ENCODE measurements around the gene TRIM41.

TRIM41 gene

GRCh38 chr5:181233801-181234454, 10.8 kb downstream of the TRIM41 start:
- no peak for DNase-seq

- no peak for DNase-seq
Measured at GRCh38 chr5:181234455-181235306, 11.6 kb downstream of the TRIM41 start.

DNA sequence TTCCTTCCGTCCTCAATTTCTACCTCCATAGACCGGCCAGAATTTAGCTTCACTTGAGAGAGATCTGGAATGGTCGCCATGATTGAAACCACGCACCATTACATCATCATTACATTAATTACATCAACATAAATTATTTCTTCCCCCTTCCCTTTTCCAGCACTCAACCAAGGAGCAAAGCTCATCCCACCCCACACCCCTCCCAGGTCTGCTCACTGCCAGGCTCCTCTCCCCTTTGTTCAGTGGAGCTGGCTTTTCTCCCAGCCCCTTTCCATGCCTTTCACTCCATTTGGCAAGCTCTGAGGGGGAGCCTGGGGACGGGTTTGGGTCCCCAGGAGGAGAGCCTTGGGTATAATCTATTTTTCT, 12.2 kb downstream of the TRIM41 start:
- DNase-seq = no peak

DNA sequence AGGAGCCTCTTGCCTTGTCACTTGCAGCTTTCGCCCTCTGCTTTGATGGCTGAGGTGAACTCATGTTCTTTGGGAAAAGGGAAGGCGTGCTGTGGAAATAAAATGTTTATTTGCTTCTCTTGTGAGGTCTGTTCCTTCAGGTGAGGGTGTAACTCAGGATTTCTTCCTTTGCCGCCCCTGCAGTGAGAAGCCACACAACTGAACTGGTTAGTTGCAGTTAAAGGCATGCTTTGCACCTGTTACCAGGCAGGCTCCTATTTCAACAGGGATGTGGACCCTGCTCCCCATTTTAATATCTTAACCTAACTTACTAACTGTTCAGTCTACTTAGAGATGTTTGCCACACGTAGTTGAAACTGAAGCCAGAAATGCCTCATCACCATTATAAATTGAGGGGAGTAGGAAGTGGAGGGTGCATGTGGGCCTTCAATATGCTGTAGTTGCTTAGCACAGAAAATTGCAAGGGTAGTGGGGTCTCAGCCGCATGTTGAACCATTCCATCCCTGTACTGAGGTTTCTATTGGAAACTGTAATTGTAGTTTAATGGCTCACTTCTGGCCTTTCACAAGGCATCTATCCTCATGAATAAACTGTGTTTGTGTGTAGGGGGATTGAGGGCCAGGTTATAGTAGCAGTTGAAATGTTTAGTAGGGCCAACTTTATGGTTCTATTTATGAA, 12.7 kb downstream of the TRIM41 start:
- no peak for DNase-seq

DNA sequence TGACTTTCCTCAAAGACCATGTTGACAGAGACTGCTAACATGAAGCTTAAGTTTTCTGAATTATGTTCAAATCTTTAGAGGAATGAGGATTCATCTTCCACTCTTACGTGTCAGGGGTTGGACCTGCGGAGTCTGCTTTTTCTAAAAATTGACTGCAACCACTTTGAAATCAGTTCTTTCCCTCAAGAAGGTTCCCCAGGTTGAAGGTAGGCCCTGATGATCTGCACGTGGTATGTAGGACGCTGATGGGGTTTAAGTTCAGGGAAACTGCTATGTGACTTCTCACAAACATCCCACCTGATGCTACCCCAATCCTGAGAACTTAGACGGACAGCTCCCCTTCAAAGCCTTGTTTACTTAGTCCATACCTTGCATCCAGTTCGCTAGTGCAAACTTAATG, 13.4 kb downstream of the TRIM41 start:
- no peak for DNase-seq

- DNase-seq = no peak
Measured at GRCh38 chr5:181236954-181237641, 14.0 kb downstream of the TRIM41 start.

GRCh38 chr5:181237729-181238385, 14.8 kb downstream of the TRIM41 start:
- DNase-seq = no peak

GRCh38 chr5:181239062-181239663, 16.1 kb downstream of the TRIM41 start:
- DNase-seq = no peak

- DNase-seq = no peak
Measured at GRCh38 chr5:181241393-181241975, 18.4 kb downstream of the TRIM41 start.

GRCh38 chr5:181242031-181242451, 19.0 kb downstream of the TRIM41 start:
- DNase-seq = no peak

GRCh38 chr5:181243018-181243563, 20.0 kb downstream of the TRIM41 start:
- DNase-seq = no peak

DNA sequence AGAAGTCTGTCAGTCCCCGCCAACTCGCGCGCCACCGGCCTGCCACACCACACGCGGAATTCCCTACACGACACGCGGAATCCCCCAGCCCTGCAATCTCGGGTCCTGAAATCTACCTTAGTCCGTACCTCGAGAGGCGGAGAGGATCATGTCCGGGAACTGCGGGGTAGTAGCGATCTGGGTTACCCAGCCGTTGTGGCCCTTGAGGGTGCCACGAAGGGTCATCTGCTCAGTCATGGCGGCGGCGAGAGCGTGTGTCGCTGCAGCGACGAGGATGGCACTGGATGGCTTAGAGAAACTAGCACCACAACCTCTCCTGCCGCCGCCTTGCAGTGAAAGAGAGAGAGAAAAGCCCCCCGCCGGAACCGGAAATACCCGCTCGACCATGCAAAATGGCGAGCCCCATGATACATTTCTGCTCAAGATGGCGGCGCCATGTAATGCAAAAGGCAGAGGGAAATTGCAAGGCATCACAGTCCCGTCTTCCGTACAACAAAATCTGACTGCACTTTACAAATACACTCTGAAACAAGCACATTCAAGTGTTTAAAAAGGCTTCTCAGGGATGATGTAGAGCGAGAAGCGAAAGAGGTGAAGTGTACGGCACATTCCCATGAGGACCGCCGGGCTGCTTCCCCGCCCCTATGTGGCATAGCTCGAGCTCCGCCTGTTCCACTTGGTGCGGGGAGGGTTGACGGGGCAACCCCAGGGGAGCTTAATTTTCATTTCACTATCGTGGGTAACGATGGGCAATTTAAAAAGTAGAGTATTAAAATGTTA, 20.7 kb downstream of the TRIM41 start, which contains the start of gene RACK1:
TSS of gene RACK1 (minus strand) at position 343 of the 780 bp plus-strand sequence. CDS start at position 237, 106 bp downstream.
- peak; percentile 83 for DNase-seq

DNA sequence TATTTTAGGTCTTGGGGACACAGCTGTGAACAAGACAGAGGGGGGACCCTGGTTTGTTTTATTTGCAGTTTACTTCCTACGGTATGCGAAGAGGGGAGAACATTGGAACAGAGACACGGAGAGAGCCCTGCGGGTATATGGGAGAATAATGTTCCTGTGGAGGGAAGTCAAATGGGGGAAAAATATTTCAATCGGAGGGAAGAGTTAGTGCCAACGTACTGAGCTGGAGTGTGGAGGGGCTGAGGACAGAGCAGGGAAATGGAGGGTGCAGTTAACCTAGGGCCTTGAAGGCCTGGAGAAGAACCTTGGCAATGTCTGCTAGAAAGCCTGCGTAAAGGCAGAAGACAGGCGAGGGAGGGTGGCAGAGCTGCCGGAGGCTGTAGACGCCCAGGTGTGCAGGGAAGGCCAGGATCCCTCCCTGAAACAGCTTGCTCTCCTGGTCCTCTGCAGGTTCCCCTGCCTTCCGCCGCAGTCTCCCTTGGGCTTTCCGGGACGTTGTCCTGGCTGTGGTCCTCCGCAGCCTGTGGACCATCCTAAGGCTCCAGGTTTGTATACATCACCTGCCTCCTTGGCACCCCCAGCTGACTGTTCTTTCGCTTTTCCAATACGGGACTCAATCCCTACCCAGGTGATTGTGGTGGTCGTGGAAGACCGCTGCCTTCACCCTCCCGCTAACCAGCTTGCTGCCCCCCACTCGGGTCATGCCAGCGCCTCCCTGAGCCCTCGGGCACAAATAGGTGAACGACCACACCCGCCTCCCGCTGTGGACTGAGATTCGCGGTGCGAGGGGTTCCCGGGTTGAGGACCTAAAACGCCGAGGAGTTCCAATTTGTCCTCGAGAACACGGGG, 22.6 kb downstream of the TRIM41 start:
- DNase-seq = no peak

GRCh38 chr5:181246276-181247049, 23.4 kb downstream of the TRIM41 start:
- DNase-seq = peak; percentile 77

DNA sequence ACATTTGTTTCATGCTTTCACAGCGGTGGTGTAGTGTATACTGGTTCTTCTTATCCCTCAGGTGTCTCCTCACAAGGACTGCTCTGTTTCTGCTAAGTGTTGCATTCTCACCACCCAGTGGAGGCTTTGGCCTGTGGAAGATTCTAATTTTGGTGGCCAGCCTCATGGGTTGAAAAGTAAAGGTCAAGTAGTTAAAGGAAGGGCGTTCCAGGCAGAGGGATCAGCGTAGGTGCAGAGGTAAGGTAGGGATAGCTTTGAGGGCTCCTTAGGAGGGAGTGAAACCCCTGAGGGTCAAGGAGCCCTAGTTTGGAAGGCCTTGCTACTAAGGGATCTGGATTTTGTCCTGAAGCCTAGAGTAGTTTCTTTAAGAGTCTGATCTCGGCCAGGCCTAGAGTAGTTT, 25.2 kb downstream of the TRIM41 start:
- DNase-seq = no peak

DNA sequence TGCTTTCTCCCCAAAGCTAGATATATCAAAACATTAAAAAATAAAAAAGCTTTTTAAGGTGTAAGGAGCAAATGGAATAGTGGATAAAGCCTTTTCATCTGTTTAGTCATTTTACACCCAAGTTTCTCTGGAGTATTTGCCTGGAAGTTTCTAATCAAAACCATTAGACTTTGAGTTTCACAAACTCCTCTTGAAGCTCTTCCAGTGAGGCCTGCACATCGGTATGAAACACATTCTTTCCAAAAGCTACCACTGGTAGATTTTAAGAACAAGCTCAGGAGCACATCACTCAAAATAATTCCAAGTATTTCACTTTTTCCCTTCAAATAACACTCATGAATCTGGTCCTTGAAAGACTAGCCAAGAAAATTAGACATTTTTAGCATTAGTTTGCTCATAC, 32.2 kb downstream of the TRIM41 start:
- DNase-seq = no peak

- DNase-seq = no peak
Measured at GRCh38 chr5:181255836-181256578, 32.9 kb downstream of the TRIM41 start.

- DNase-seq = no peak
Measured at GRCh38 chr5:181258576-181258975, 35.5 kb downstream of the TRIM41 start.

All from stimulated activated CD4-positive, alpha-beta T cell treated with anti-CD3 and anti-CD28 coated beads, Interleukin-12 subunit alpha, Interleukin-12 subunit beta, amount 100 ng/mL, for 4 hours (primary cell).